ENCODE measurements around the gene IZUMO3. TPM values are rescaled to one million over a fixed set of nuclear protein-coding genes. Genes with fewer than 3 reads are reported as not detected.

The IZUMO3 gene
- total and polyA plus RNA-seq, 2 of the 13 experiments (the other 11 are each of a cell fraction or from before 2014, with no cell fraction given) = not detected

DNA sequence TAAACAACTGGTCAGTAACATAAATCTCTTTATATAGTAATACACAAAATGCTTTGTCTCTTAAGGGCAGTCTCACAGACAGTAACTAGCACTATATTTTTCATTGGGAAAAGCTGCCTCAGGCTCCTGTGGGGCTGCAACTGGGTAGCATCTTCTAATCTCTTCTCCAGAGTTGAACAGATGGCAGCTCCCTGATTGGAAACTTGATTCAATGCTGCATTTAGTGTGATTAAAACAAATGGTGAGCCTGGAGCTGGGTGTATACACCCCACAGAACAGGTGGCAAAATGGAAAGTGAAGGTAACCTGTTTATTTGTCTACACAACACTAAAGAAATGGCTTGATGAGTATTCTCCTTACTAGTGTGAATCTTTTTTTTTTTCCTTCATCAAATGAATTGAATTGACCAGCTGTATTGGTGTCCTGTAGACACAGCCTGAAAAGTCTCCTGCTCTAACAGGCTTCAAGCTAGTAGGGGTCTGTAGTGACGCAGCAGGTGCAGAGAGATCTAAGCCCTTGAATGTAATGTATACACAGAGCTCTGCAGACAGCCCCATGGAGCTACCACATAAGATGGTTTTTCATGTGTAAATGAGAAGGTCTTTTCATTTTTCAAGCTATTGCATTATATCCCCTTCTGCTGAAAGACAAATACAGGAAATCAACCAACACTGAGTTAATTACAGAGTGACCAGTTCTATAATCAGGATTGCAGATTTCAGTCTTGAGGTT is 43.3 kb downstream of the IZUMO3 start:
- ATAC-seq = no peak
- no peak for FAIRE-seq
- Histone ChIP-seq H3K4me2 (ENCODE audit: low read depth, low read length) (no peak overlapping the region), H3K27ac (ENCODE audit: extremely low read length, insufficient read depth, low read length) (no peak overlapping the region), H3K4me3 (replicated peaks in 1 of 3; ENCODE audit: insufficient read depth in 1 of 3, low read depth in 2 of 3, low read length in 3 of 3) (no peak overlapping the region), H2AFZ (ENCODE audit: low read length) (no peak overlapping the region), H3K36me3 (replicated peaks in 1 of 2; ENCODE audit: control insufficient read depth in 1 of 2, insufficient read depth in 2 of 2, low read length in 2 of 2) (no peaks in the 10 kb centered on the region), H3K9ac (ENCODE audit: insufficient read depth, low read depth, low read length) (no peak overlapping the region), H3K27me3 (ENCODE audit: control insufficient read depth in 1 of 2, insufficient read depth in 2 of 2, low read length in 2 of 2) (no peaks in the 10 kb centered on the region), H4K20me1 (ENCODE audit: insufficient read depth, low read length) (no peaks in the 10 kb centered on the region), H3K4me1 (ENCODE audit: insufficient read depth, low read length) (no peaks in the 10 kb centered on the region), H3K9me3 (ENCODE audit: low read length) (peaks cover 81% of the 10 kb centered on the region), H3K79me2 (ENCODE audit: insufficient read depth, low read length) (no peaks in the 10 kb centered on the region)
- intact Hi-C loops (cut with micrococcal nuclease; ENCODE audit: unreplicated experiment) = no loop called here
- no peak for DNase-seq (ENCODE audit: low spot score)
- 26% methylated on average over 1 of the region's 1 CpG for WGBS (ENCODE audit: low lambda C conversion rate)
- ChIA-PET POLR2A (no interaction called here), CTCF (ENCODE audit: low intra/inter-chr PET ratio, low total read pairs) (no interaction called here)
- TF ChIP-seq, protein P1, sequence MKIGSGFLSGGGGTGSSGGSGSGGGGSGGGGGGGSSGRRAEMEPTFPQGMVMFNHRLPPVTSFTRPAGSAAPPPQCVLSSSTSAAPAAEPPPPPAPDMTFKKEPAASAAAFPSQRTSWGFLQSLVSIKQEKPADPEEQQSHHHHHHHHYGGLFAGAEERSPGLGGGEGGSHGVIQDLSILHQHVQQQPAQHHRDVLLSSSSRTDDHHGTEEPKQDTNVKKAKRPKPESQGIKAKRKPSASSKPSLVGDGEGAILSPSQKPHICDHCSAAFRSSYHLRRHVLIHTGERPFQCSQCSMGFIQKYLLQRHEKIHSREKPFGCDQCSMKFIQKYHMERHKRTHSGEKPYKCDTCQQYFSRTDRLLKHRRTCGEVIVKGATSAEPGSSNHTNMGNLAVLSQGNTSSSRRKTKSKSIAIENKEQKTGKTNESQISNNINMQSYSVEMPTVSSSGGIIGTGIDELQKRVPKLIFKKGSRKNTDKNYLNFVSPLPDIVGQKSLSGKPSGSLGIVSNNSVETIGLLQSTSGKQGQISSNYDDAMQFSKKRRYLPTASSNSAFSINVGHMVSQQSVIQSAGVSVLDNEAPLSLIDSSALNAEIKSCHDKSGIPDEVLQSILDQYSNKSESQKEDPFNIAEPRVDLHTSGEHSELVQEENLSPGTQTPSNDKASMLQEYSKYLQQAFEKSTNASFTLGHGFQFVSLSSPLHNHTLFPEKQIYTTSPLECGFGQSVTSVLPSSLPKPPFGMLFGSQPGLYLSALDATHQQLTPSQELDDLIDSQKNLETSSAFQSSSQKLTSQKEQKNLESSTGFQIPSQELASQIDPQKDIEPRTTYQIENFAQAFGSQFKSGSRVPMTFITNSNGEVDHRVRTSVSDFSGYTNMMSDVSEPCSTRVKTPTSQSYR (CRISPR knock-in tag; IDR thresholded peaks at IDR 0.05; ENCODE audit: borderline replicate concordance) = no peak
- TF ChIP-seq HHEX (CRISPR knock-in tag; IDR thresholded peaks at IDR 0.05) (no peak), KDM3A (CRISPR knock-in tag; IDR thresholded peaks at IDR 0.05; ENCODE audit: low read depth) (no peak), SSRP1 (CRISPR knock-in tag; IDR thresholded peaks at IDR 0.05) (no peak), CENPT (CRISPR knock-in tag; IDR thresholded peaks at IDR 0.05; ENCODE audit: low read depth) (no peak), ZNF615 (CRISPR knock-in tag; IDR thresholded peaks at IDR 0.05; ENCODE audit: borderline replicate concordance) (no peak), HDAC2 (CRISPR knock-in tag; IDR thresholded peaks at IDR 0.05) (no peak), KDM5A (IDR thresholded peaks at IDR 0.05; ENCODE audit: borderline replicate concordance, low read length) (no peak), SIX1 (CRISPR knock-in tag; IDR thresholded peaks at IDR 0.05; ENCODE audit: borderline replicate concordance) (no peak), ZNF773 (CRISPR knock-in tag; IDR thresholded peaks at IDR 0.05; ENCODE audit: borderline replicate concordance) (no peak), SIX4 (CRISPR knock-in tag; IDR thresholded peaks at IDR 0.05) (no peak), ZNF570 (CRISPR knock-in tag; IDR thresholded peaks at IDR 0.05; ENCODE audit: borderline replicate concordance) (no peak)
- TF ChIP-seq, protein P2, sequence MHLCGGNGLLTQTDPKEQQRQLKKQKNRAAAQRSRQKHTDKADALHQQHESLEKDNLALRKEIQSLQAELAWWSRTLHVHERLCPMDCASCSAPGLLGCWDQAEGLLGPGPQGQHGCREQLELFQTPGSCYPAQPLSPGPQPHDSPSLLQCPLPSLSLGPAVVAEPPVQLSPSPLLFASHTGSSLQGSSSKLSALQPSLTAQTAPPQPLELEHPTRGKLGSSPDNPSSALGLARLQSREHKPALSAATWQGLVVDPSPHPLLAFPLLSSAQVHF (CRISPR knock-in tag; IDR thresholded peaks at IDR 0.05) = no peak
- TF ChIP-seq, protein P3, sequence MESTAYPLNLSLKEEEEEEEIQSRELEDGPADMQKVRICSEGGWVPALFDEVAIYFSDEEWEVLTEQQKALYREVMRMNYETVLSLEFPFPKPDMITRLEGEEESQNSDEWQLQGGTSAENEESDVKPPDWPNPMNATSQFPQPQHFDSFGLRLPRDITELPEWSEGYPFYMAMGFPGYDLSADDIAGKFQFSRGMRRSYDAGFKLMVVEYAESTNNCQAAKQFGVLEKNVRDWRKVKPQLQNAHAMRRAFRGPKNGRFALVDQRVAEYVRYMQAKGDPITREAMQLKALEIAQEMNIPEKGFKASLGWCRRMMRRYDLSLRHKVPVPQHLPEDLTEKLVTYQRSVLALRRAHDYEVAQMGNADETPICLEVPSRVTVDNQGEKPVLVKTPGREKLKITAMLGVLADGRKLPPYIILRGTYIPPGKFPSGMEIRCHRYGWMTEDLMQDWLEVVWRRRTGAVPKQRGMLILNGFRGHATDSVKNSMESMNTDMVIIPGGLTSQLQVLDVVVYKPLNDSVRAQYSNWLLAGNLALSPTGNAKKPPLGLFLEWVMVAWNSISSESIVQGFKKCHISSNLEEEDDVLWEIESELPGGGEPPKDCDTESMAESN (CRISPR knock-in tag; conservative IDR thresholded peaks at IDR 0.05) = no peak
- TF ChIP-seq, protein P4, sequence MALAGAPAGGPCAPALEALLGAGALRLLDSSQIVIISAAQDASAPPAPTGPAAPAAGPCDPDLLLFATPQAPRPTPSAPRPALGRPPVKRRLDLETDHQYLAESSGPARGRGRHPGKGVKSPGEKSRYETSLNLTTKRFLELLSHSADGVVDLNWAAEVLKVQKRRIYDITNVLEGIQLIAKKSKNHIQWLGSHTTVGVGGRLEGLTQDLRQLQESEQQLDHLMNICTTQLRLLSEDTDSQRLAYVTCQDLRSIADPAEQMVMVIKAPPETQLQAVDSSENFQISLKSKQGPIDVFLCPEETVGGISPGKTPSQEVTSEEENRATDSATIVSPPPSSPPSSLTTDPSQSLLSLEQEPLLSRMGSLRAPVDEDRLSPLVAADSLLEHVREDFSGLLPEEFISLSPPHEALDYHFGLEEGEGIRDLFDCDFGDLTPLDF (CRISPR knock-in tag; IDR thresholded peaks at IDR 0.05) = no peak
- TF ChIP-seq, protein P5, sequence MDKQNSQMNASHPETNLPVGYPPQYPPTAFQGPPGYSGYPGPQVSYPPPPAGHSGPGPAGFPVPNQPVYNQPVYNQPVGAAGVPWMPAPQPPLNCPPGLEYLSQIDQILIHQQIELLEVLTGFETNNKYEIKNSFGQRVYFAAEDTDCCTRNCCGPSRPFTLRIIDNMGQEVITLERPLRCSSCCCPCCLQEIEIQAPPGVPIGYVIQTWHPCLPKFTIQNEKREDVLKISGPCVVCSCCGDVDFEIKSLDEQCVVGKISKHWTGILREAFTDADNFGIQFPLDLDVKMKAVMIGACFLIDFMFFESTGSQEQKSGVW (CRISPR knock-in tag; IDR thresholded peaks at IDR 0.05; ENCODE audit: borderline replicate concordance) = no peak
- no TSS peak for BruUV-seq (replicated peaks)
- in situ Hi-C loops (cut with HindIII; ENCODE audit: extremely low pct_ligation_motif_present, low pct_unique_long_range_greater_than_20kb) = no loop called here
